Pulmonary artery endothelial cell (primary cell): ENCODE measurements around the gene CCNL2. TPM values are rescaled to one million over a fixed set of nuclear protein-coding genes. Genes with fewer than 3 reads are reported as not detected.
"Not testable (repeated sequence)": the region's sequence is repeated elsewhere in the genome, so short reads cannot be mapped to it uniquely, and the experiment has no call there.

Experiments used
- DNase-seq: peaks from one replicate; pipeline ENCODE4 v3.0.0-alpha.2; 2011; ENCODE audit warnings: low read depth, low spot score
- total RNA-seq: library from RNA; depleted of rRNA; stranded (reverse); fragments of >200 nt; gene quantifications from 2 replicates; pipeline ENCODE4 v1.2.3, GENCODE V29; 2014

The CCNL2 gene
- total RNA-seq, 1 donor from 2014 or later = 105 TPM

DNA sequence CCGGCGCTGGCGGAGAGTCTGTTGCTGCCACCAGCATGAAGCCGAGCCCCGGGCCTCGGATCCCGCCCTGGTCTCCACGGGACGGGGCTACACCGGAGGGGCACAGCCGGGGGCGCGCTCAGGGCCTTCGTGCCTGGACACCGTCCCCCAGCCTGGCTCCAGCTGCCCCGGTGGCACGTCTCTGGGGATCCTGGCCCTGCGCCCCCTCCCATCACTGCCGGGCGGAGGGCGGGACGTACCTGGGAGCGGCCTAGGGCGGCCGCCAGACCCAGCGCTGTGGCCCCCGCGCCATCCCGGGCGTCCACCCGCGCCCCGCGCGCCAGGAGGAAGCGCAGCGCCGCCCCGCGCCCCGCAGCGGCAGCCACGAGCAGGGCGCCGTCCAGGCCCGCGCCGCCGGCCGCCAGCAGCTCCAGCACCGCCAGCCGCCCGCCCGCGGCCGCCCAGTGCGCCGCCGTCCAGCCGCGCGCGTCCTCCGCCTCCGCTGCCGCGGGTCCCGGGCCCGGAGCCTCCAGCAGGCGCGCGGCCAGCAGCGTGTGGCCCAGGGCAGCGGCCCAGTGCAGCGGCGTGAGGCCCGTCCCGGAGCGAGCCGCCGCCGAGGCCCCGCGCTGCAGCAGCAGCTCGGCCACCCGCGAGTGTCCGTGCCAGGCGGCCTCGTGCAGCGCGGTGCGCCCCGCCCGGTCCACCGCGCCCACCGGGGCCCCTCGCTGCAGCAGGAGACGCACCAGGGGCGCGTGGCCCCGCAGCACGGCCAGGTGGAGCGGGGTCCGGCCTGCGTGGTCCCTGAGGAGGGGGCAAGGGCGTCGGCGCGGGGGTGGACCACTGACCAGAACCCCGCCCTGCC is 20.9 kb upstream of the CCNL2 start:
- no peak for DNase-seq

DNA sequence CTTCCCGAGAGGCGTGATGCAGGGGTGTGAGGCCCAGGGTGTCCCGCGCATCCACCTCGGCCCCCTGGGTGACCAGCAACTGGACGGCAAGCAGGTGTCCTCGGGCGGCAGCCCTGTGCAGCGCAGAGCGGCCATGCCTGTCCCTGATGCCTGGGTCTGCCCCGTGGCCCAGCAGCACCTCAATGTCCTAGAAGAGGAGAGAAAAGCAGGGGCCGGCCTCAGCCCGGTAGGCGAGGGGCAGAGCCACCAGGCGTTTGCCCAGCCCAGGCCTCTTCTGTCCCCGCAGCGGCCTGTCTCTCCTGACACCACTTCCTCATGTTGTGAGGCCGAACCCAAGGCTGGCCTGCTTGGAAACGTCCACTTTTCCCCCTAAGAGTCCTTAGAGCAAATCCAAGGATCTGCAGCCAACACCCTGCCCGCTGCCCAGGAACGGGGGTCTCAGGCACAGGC is 20.3 kb upstream of the CCNL2 start:
- no peak for DNase-seq

DNA sequence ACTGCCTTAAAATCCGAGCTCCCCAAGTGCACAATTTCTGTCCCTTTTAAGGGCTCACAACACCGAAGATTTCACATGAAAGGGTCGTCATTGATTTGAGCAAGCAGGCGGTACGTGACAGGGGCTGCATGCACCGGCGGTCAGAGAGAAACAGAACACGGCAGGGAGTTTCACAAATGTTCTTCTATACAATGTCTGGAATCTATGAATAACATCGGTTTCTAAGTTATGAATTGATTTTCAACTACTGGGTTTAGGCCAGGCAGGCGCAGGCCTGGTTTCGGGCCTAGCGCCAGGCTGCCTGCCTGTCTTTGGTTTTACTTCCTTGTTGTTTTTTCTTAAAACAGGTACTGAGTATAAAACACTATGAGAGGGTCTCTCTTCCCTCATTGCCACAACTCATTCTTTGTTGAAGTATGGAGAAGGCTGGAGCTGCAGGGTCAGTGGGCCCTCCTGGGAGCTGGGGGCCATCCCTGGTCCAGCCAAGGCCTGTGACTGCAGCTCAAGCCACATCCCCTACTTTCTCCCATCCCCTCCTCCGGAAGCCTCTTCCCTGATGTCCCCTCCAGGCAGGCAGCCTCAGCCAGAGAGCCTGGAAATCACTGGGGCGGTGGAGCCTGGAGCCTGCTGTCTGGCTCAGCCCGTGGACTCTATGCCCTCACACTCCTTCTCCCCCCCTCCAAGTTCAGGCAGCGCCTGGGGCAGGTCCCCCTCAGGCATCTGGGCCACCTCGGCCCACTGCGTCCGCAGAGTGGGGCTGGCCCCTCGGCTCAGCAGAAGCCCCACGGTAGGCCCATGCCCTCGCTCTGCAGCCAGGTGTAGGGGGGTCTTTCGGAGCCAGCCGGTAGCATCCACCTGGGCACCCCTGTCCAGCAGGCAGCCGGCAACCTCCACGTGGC is 19.6 kb upstream of the CCNL2 start:
- no peak for DNase-seq

DNA sequence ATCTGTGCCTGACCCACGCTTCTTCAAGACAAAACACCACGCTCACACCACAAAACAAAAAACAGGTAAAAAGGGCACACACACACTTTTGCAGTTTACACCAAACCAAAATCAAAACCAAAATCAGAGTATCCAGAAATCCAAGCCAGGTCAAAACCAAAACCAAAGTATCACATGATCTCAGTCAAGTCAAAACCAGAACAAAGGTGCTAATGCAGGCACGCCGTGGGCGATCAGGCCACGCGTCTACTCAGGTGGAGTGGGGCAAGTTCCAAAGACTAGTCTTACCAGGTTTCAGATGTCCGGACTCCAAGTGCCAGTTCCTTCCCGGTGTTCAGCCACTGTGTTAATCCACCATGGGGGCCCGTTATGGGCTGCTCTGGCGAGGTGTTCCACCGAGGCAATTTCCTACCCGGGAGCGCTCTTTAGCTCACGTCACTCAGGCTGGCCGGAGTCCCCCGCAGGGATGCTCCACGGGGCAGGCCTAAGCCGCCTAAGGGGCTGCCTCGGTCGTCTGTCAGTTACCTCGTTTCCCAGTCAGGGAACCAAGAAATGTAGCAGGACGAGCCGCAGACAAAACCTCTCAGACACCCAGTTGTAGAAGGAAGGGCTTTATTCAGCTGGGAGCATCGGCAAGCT is 18.8 kb upstream of the CCNL2 start:
- DNase-seq = not testable (repeated sequence)

DNA sequence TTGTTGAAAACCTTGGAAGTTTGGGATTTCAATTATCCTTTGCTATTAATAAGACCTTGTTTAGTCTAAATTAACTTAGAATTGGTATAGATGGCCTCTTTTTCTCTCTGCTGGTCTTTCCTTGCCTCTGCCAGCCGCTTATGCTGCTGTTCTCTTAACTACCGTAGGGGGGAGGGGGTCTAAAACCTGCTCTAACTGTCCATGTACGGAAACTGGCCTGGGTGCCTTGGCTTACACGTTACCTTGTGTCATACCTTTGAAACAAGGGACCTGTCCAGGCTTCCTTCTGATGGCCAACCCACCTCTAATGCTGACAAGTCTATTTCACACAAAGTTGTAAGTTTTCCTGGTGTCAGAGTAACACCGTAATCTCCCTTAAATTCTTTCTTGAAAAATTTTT is 18.3 kb upstream of the CCNL2 start:
- DNase-seq = not testable (repeated sequence)

DNA sequence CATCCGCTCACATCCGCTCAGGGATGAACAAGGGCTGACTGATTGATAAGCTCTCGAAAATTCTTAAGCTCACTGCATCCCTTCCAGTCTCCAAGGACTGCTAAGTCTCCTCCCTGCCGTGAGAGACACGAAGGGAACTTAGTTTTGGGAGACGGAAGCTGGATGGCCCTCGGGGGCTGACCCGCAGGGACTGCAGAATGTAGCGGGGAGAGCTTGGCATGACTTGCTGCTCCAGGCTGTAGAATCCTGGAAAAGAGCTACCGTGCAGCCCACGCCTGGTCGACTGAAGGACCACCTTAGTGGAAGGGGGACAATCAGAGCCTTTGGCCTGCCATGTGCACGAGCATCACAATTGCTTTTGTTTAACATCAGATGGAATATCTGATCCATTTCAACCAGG is 16.6 kb upstream of the CCNL2 start:
- DNase-seq = no peak

DNA sequence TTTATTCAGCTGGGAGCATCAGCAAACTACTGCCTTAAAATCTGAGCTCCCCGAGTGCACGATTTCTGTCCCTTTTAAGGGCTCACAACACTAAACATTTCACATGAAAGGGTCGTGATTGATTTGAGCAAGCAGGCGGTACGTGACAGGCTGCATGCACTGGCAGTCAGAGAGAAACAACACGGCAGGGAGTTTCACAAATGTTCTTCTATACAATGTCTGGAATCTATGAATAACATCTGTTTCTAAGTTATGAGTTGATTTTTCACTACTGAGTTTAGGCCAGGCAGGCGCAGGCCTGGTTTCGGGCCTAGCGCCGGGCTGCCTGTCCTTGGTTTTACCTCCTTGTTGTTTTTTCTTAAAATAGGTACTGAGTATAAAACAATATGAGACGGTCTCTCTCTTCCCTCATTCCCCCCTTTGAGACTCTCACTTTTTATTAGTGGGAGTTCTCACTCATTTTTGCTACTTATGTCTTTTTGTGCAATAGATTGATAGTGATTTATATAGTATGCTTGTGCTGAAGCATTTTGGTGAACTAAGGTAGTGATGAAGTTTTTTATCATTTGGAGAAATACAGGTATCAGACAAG is 13.3 kb upstream of the CCNL2 start:
- not testable (repeated sequence) for DNase-seq

DNA sequence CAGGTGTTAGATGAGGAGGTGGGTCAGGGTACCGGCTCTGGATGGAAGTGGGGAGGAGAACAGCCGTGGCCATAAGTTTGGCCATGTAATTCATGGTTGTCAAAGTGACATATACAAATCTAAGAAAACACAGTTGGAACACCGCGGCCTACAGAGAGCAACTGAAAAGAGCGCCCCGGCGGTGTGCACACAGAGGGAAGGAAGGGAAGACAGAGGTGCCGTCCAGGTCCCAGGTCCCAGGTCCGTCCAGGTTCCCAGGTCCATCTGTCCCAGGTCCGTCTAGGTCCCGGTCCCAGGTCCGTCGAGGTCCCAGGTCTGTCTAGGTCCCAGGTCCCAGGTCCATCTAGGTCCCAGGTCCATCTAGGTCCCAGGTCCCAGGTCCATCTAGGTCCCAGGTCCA is 12.5 kb upstream of the CCNL2 start:
- no peak for DNase-seq

DNA sequence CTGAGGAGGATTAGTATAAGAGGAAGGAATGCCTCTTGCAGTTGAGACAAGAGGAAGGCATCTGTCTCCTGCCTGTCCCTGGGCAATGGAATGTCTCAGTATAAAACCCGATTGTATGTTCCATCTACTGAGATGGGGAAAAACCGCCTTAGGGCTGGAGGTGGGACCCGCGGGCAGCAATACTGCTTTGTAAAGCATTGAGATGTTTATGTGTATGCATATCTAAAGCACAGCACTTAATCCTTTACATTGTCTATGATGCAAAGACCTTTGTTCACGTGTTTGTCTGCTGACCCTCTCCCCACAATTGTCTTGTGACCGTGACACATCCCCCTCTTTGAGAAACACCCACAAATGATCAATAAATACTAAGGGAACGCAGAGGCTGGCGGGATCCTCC is 11.1 kb upstream of the CCNL2 start:
- DNase-seq = not testable (repeated sequence)

DNA sequence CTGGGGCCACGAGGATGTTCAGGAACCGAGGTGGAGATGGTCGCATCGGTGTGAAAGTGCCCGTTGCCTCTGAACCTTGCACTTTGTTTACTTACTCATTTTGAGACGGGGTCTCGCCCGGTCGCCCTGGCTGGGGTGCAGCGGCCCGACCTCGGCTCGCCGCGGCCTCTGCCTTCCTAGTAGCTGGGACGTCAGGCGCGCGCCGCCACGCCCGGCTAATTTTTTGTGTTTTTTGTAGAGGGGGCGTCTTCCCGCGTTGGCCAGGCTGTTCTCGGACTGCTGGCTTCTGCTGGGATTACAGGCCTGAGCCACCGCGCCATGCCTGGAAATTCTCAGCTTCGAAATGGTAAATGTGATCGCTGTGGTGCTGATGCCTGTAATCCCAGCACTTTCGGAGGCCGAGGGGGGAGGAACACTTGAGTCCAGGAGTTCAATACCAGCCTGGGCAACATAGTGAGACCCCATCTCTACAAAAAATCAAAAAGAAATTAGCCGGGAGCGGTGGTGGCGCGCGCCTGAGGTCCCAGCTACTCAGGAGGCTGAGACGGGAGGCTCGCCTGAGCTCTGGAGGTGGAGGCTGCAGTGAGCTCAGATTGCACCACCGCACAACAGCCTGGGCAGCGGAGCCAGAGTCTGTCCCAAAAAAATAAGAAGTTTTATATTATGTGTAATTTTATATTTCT is 8.6 kb upstream of the CCNL2 start:
- DNase-seq = no peak

DNA sequence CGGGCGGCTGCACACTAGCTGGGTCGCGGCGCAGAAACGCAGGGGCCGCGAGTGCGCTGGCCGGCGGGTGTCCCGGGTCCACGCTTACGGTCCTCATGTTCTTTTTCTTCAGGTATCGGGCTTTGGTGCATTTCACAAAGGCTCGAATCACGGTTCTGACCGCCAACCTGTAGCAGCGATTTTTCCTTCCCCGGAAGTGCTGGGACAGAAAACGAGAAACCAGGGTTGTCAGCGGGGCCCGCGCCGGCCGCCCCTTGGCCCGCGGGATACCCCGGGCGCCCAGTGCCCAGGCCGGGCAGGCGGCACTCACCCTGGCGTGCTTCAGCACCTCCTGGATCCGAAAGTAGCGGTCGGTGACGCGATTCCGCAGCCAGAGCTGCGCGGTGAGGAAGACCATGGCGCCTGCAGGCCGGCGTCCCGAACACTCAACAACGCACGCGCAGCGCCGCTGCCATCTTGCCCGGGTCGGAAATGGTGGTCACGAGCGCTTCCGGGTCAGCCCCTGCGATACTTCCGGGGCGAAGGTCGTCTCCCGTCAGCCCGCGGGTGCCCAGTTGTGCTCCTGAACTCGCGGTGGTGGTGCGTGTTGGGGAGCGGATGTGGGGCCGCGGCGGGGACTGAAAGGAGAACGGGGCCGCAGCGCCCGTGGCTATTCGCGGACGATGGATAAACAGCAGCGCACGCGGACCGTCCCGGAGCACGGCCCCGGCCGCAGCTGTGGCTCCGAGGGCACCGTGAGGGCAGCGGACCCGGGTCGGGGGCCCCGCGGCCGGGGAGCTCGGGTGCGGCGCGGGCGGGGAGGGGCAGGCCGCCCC is 7.9 kb upstream of the CCNL2 start, which contains the start of gene MRPL20:
Gene MRPL20 (minus strand): TSS at position 473 of the 815 bp plus-strand sequence. CDS start 76 bp downstream, at position 397.
- DNase-seq = peak; percentile 55

DNA sequence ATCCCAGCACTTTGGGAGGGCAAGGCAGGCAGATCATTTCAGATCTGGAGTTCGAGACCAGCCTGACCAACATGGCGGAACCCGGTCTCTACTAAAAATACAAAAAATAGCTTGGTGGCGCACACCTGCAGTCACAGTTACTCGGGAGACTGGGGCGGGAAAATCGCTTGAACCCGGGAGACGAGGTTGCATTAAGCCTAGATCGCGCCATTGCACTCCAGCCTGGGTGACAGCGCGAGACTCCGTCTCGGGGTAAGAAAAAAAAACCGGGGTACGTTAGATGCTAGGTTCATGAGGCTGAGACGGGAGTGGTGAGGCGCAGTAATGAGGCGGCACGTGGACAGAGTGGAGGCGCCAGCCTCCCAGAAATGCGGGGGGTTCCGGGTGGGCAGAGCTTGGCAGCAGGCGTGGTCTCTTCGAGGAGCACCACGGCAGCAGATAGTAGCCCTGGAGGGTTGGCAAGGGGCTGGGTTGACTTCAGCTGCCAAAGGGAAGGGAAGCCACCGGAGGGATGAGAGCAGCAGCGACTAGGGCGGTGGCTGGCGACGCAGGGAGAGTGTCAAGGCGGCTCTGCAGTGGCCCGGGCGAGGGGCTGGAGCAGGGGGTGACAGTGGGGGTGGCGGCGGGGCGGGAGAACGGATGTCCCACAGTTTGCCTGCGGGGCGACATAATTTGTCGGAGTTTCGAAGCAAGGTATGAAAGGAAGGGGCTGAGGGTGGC is 7.1 kb upstream of the CCNL2 start:
- no peak for DNase-seq

DNA sequence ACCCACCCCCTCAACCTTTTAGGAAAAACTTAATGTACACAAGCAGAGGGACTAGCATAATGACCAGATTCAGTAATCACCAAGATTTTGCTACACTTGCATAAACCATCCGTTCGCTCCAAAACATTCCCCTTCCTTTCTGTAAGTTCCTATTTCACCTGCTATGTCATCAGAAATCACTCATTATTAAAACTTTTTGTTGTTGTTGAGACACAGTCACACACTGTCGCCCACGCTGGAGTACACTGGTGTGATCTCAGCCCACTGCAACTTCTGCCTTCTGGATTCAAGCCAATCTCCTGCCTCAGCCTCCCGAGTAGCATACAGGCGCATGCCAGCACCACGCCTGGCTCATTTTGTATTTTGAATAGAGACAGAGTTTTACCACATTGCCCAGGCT is 4.5 kb upstream of the CCNL2 start:
- DNase-seq = no peak

DNA sequence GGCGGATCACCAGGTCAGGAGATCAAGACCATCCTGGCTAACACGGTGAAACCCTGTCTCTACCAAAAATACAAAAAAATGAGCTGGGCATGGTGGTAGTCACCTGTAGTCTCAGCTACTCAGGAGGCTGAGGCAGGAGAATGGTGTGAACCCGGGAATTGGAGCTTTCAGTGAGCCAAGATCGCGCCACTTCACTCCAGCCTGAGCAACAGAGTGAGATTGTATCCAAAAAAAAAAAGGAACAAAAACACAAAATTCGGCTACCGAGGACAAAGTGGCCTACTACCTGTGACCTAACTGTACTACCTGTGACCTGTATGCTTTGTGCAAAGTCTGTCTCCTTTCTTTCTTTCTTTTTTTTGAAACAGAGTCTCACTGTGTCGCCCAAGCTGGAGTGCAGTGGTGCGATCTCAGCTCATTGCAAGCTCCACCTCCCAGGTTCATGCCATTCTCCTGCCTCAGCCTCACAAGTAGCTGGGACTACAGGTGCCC is 3.8 kb upstream of the CCNL2 start:
- not testable (repeated sequence) for DNase-seq

DNA sequence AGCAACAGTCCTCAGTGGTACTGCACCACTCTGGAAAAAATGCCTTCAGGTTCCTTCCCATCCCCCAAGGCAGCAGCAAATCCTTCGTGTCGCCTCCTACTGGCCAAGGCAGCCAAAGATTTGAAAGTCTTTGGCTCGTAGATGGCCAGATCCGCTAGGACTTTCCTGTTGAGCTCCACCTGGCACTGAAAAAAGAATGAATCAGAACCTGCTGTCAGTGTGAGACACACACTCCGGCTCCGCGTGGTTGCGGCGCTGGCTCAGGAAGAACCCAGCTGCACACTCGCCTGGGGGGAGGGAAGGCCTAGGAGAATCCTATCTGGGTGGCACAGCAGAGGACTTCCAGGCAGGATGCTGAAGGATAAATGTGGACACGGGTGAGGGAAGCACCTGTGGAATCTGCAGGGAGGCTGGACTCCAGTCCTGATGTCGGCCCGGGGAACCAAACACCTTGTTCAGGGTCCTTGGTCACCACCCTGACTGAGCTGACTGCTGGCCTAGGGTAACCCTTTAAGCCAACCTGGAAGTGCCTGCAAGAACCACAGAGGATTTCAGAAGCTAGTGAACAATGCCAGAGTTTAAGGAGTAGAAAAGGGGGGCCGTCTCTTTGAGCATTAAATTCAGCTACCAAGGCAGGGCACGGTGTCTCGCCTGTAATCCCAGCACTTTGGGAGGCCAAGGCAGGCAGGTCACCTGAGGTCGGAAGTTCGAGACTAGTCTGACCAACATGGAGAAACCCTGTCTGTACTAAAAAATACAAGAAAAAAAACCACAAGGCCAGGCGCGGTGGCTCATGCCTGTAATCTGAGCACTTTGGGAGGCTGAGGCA is 3.2 kb upstream of the CCNL2 start:
- DNase-seq = peak; percentile 33

DNA sequence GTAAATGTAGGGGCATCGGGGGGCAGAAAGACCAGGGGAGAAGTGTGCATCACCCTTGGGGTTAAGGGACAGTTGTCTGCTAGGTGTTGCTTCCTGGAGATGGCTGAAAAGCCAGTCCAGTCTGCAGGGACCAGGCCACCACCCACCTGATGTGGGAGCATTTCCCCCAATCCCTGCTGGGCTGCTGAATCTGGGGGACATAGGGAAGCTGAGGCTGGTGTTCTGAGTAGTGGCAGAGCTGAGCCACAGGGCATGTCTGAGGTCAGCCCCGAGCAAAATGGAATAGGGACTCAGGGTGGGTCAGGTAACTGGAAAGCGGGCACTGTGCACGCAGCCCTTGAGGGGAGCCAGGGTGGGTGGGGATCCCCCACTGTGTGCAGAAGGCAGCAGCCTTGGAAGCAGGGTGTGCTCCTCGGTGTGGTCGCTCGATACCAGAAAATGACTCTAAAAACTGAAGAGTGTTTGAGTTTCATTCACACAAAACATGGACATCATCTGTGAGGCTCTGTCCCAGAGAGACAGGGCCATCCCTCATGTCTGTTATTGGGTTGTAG is 2.4 kb upstream of the CCNL2 start:
- no peak for DNase-seq

DNA sequence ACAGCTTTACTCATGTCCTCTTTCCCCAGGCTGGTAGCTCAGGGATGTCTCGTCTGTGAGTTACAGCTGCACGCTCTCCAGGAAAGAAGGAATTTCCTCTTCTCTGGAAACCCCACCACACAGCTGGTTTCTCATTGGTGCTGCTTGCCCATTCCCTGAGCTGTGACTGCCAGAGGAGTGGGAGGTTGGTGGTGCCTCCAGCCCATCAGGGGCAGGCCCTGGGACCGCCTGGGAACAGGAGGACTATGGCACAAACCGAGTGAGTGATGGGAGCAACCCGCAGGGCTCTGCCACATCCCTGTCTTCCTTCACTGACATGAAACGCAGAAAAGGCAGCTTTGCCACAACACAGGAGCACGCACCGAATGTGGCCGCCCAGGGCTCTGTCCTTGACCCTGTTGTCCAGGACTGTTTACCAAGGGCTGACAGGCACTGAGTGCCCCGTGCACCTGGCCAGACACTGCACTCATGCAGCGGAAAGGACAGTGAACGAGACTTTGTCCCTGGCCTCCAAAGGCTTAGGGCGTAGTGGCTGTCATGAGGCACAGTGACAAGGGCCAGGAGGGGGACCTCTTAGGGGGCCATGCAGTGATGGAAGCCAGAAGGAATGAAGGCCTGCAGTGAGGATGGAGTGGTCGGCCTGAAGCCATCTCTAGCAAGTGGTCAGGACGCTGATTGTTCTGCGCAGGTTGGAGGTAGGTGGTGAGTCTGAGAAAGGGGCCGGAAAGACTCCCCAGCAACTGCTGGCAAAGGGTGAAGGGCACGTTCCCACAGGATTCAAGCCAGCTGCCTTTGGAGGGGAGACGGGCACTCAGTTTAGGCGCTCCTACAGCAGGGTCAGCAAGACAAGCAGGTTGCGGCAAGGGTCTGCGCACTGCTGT is 1.7 kb upstream of the CCNL2 start:
- no peak for DNase-seq
